ENCODE data around the gene ATP8B1.

The ATP8B1 gene

GRCh38 chr18:57709335-57709734 is 93.8 kb downstream of the ATP8B1 start:
- no peaks in the 10 kb centered on the region for H3K27me3 ChIP-seq (ENCODE audit: low read depth, low read length)
- H3K4me1 ChIP-seq (ENCODE audit: control insufficient read depth in 1 of 2, insufficient read depth in 2 of 2, low read length in 2 of 2) = peaks cover 3 to 13% of the 10 kb centered on the region in 2 donors
- H3K4me3 ChIP-seq (ENCODE audit: low read depth in 1 of 2, low read length in 2 of 2) = no peak overlapping the region
- H3K27ac ChIP-seq (ENCODE audit: low read length) = no peak overlapping the region
- H3K9me3 ChIP-seq (ENCODE audit: control insufficient read depth in 1 of 2, low read length in 2 of 2) = no peaks in the 10 kb centered on the region
- no peaks in the 10 kb centered on the region for H3K36me3 ChIP-seq (ENCODE audit: control insufficient read depth in 1 of 2, insufficient read depth in 2 of 2, low read length in 2 of 2)

DNA sequence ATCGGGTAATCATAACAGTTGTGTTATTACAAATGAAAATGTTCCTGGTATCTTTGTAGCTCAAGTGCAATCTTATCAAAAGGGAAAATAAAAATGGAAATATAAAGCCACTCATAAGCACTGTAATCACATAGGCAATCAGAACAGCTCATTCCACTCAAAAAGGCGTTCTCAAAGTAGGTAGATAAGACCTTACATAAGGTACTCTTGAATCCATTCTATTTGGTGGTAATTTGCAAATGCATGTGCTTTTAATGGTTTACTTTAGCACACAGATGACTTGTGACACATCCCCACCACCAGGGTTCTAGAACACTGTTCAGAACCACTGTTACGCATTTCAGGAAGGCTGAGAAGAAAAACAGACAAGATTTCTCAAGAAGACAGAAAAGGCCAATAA is 94.8 kb downstream of the ATP8B1 start:
- Histone ChIP-seq H3K9me3 (ENCODE audit: control insufficient read depth in 1 of 2, low read length in 2 of 2) (no peaks in the 10 kb centered on the region), H3K27me3 (ENCODE audit: low read depth, low read length) (no peaks in the 10 kb centered on the region), H3K4me3 (ENCODE audit: low read depth in 1 of 2, low read length in 2 of 2) (no peak overlapping the region), H3K27ac (ENCODE audit: low read length) (no peak overlapping the region), H3K4me1 (ENCODE audit: control insufficient read depth in 1 of 2, insufficient read depth in 2 of 2, low read length in 2 of 2) (peaks cover 3 to 13% of the 10 kb centered on the region in 2 donors), H3K36me3 (ENCODE audit: control insufficient read depth in 1 of 2, insufficient read depth in 2 of 2, low read length in 2 of 2) (no peaks in the 10 kb centered on the region)

GRCh38 chr18:57705832-57706595 is 97.1 kb downstream of the ATP8B1 start:
- H3K9me3 ChIP-seq (ENCODE audit: control insufficient read depth in 1 of 2, low read length in 2 of 2) = no peaks in the 10 kb centered on the region
- H3K4me1 ChIP-seq (ENCODE audit: control insufficient read depth in 1 of 2, insufficient read depth in 2 of 2, low read length in 2 of 2) = peaks cover 3 to 4% of the 10 kb centered on the region in 2 donors
- H3K4me3 ChIP-seq (ENCODE audit: low read depth in 1 of 2, low read length in 2 of 2) = no peak overlapping the region
- peaks cover 4 to 5% of the 10 kb centered on the region in 2 donors for H3K36me3 ChIP-seq (ENCODE audit: control insufficient read depth in 1 of 2, insufficient read depth in 2 of 2, low read length in 2 of 2)
- no peaks in the 10 kb centered on the region for H3K27me3 ChIP-seq (ENCODE audit: low read depth, low read length)
- no peak overlapping the region for H3K27ac ChIP-seq (ENCODE audit: low read length)

- peaks cover 4 to 7% of the 10 kb centered on the region in 2 donors for H3K36me3 ChIP-seq (ENCODE audit: control insufficient read depth in 1 of 2, insufficient read depth in 2 of 2, low read length in 2 of 2)
- no peaks in the 10 kb centered on the region for H3K9me3 ChIP-seq (ENCODE audit: control insufficient read depth in 1 of 2, low read length in 2 of 2)
- H3K27me3 ChIP-seq (ENCODE audit: low read depth, low read length) = no peaks in the 10 kb centered on the region
- H3K27ac ChIP-seq (ENCODE audit: low read length) = no peak overlapping the region
- H3K4me3 ChIP-seq (ENCODE audit: low read depth in 1 of 2, low read length in 2 of 2) = no peak overlapping the region
- peaks cover 3 to 4% of the 10 kb centered on the region in 2 donors for H3K4me1 ChIP-seq (ENCODE audit: control insufficient read depth in 1 of 2, insufficient read depth in 2 of 2, low read length in 2 of 2)
These were observed 98.1 kb downstream of the ATP8B1 start for GRCh38 chr18:57705011-57705410.

DNA sequence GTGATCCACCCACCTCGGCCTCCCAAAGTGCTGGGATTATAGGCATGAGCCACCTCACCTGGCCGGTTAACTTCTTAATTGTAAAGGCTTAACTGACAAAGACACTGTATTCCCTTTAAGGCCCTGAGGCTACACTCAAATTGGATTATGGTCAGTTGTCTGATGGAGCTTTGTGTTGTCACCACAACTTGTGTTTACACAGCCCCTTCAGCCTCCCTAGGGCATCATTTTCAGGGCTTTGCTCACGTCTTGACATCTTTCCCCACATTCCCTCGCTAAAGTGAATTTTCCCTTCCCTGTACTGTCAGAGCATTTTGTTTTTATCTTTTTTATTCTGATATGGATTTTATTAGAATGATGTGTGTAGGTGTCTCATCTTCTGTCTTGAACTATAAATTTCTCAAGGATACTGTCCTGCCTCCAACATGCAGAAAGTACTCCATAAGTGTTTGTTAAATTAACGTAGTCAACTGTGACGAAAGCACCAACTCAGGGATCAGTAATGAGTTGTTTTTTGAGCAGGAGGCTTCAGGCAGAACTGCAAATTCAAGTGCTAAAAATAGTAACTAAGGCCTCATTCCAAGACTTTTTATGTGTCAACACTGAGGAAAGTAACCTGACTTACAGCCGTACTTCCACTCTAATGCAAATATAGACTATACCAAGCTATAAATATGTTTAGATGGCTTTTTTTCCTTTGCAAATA is 104.4 kb downstream of the ATP8B1 start:
- Histone ChIP-seq H3K27ac (ENCODE audit: low read length) (no peak overlapping the region), H3K27me3 (ENCODE audit: low read depth, low read length) (no peaks in the 10 kb centered on the region), H3K36me3 (ENCODE audit: control insufficient read depth in 1 of 2, insufficient read depth in 2 of 2, low read length in 2 of 2) (peaks cover 4 to 7% of the 10 kb centered on the region in 2 donors), H3K9me3 (ENCODE audit: control insufficient read depth in 1 of 2, low read length in 2 of 2) (no peaks in the 10 kb centered on the region), H3K4me3 (ENCODE audit: low read depth in 1 of 2, low read length in 2 of 2) (no peak overlapping the region), H3K4me1 (ENCODE audit: control insufficient read depth in 1 of 2, insufficient read depth in 2 of 2, low read length in 2 of 2) (no peaks in the 10 kb centered on the region)

DNA sequence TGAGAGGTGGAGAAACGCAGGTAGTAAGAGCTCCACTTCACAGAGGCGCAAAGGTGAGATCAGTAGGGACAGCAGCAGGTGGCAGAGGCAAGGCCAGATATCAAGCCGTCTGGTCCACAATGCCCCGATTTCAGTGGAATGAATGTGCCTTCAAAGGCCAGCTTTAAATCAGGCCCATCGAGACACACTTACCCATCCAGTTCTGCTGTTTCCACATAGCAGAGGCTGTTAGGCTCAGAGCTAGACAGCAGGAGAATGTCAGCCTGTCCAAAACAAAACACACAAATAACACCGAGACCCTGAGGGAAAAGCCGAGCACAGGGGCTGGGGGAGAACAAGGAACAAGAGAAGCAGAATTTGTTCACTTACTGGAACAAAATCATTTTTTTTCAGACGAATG is 105.7 kb downstream of the ATP8B1 start:
- Histone ChIP-seq H3K36me3 (ENCODE audit: control insufficient read depth in 1 of 2, insufficient read depth in 2 of 2, low read length in 2 of 2) (peaks cover 0 to 7% of the 10 kb centered on the region in 2 donors), H3K27ac (ENCODE audit: low read length) (no peak overlapping the region), H3K9me3 (ENCODE audit: control insufficient read depth in 1 of 2, low read length in 2 of 2) (no peaks in the 10 kb centered on the region), H3K4me3 (ENCODE audit: low read depth in 1 of 2, low read length in 2 of 2) (no peak overlapping the region), H3K4me1 (ENCODE audit: control insufficient read depth in 1 of 2, insufficient read depth in 2 of 2, low read length in 2 of 2) (no peaks in the 10 kb centered on the region), H3K27me3 (ENCODE audit: low read depth, low read length) (no peaks in the 10 kb centered on the region)

- H3K4me3 ChIP-seq (ENCODE audit: low read depth in 1 of 2, low read length in 2 of 2) = no peak overlapping the region
- H3K27me3 ChIP-seq (ENCODE audit: low read depth, low read length) = no peaks in the 10 kb centered on the region
- H3K36me3 ChIP-seq (ENCODE audit: control insufficient read depth in 1 of 2, insufficient read depth in 2 of 2, low read length in 2 of 2) = peaks cover 0 to 10% of the 10 kb centered on the region in 2 donors
- no peaks in the 10 kb centered on the region for H3K4me1 ChIP-seq (ENCODE audit: control insufficient read depth in 1 of 2, insufficient read depth in 2 of 2, low read length in 2 of 2)
- no peak overlapping the region for H3K27ac ChIP-seq (ENCODE audit: low read length)
- H3K9me3 ChIP-seq (ENCODE audit: control insufficient read depth in 1 of 2, low read length in 2 of 2) = no peaks in the 10 kb centered on the region
These were observed 106.8 kb downstream of the ATP8B1 start for GRCh38 chr18:57696271-57696670.

DNA sequence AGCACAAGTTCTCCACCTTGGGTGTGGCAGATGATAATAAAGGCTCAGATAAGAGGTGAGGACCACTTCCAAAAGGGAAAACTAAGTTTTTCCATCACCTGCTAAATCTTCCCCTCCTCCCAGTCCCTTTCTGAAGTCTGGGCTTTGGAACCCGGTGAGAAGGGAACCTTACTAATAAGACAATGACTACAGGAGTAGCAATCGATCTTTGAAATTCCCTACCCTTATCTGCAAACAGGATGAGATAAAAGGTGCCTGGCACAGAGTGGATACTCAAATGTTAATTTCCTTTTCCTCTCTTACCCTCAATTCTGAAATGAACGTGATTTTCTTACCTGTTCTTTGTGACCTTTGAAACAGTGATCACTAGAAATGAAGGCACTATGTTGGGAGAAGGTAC is 111.8 kb downstream of the ATP8B1 start:
- H3K4me3 ChIP-seq (ENCODE audit: low read depth in 1 of 2, low read length in 2 of 2) = no peak overlapping the region
- no peak overlapping the region for H3K27ac ChIP-seq (ENCODE audit: low read length)
- H3K27me3 ChIP-seq (ENCODE audit: low read depth, low read length) = no peaks in the 10 kb centered on the region
- H3K36me3 ChIP-seq (ENCODE audit: control insufficient read depth in 1 of 2, insufficient read depth in 2 of 2, low read length in 2 of 2) = peaks cover 10 to 15% of the 10 kb centered on the region in 2 donors
- H3K9me3 ChIP-seq (ENCODE audit: control insufficient read depth in 1 of 2, low read length in 2 of 2) = no peaks in the 10 kb centered on the region
- H3K4me1 ChIP-seq (ENCODE audit: control insufficient read depth in 1 of 2, insufficient read depth in 2 of 2, low read length in 2 of 2) = no peaks in the 10 kb centered on the region

- no peaks in the 10 kb centered on the region for H3K4me1 ChIP-seq (ENCODE audit: control insufficient read depth in 1 of 2, insufficient read depth in 2 of 2, low read length in 2 of 2)
- H3K27ac ChIP-seq (ENCODE audit: low read length) = no peak overlapping the region
- H3K27me3 ChIP-seq (ENCODE audit: low read depth, low read length) = no peaks in the 10 kb centered on the region
- peaks cover 10 to 21% of the 10 kb centered on the region in 2 donors for H3K36me3 ChIP-seq (ENCODE audit: control insufficient read depth in 1 of 2, insufficient read depth in 2 of 2, low read length in 2 of 2)
- no peaks in the 10 kb centered on the region for H3K9me3 ChIP-seq (ENCODE audit: control insufficient read depth in 1 of 2, low read length in 2 of 2)
- no peak overlapping the region for H3K4me3 ChIP-seq (ENCODE audit: low read depth in 1 of 2, low read length in 2 of 2)
These were observed 115.1 kb downstream of the ATP8B1 start for GRCh38 chr18:57687970-57688369.

GRCh38 chr18:57683470-57683869 is 119.6 kb downstream of the ATP8B1 start:
- no peaks in the 10 kb centered on the region for H3K27me3 ChIP-seq (ENCODE audit: low read depth, low read length)
- no peaks in the 10 kb centered on the region for H3K9me3 ChIP-seq (ENCODE audit: control insufficient read depth in 1 of 2, low read length in 2 of 2)
- peaks cover 7 to 10% of the 10 kb centered on the region in 2 donors for H3K36me3 ChIP-seq (ENCODE audit: control insufficient read depth in 1 of 2, insufficient read depth in 2 of 2, low read length in 2 of 2)
- no peak overlapping the region for H3K4me3 ChIP-seq (ENCODE audit: low read depth in 1 of 2, low read length in 2 of 2)
- H3K4me1 ChIP-seq (ENCODE audit: control insufficient read depth in 1 of 2, insufficient read depth in 2 of 2, low read length in 2 of 2) = no peaks in the 10 kb centered on the region
- no peak overlapping the region for H3K27ac ChIP-seq (ENCODE audit: low read length)

GRCh38 chr18:57677262-57678211 is 125.6 kb downstream of the ATP8B1 start:
- peaks cover 3% of the 10 kb centered on the region in 2 donors for H3K9me3 ChIP-seq (ENCODE audit: control insufficient read depth in 1 of 2, low read length in 2 of 2)
- no peaks in the 10 kb centered on the region for H3K4me1 ChIP-seq (ENCODE audit: control insufficient read depth in 1 of 2, insufficient read depth in 2 of 2, low read length in 2 of 2)
- no peak overlapping the region for H3K27ac ChIP-seq (ENCODE audit: low read length)
- H3K27me3 ChIP-seq (ENCODE audit: low read depth, low read length) = no peaks in the 10 kb centered on the region
- H3K4me3 ChIP-seq (ENCODE audit: low read depth in 1 of 2, low read length in 2 of 2) = no peak overlapping the region
- H3K36me3 ChIP-seq (ENCODE audit: control insufficient read depth in 1 of 2, insufficient read depth in 2 of 2, low read length in 2 of 2) = peaks cover 7 to 13% of the 10 kb centered on the region in 2 donors
